Large intestine (tissue), 3 donors: ENCODE measurements around the gene BRI3BP. TPM values are rescaled to one million over a fixed set of nuclear protein-coding genes. Genes with fewer than 3 reads are reported as not detected.
A peak's percentile ranks its signal among the peaks of the same experiment; 100 is the strongest.
"Not testable (repeated sequence)": the region's sequence is repeated elsewhere in the genome, so short reads cannot be mapped to it uniquely, and the experiment has no call there.

Source experiments
- DNase-seq, 2 donors: peaks; one replicate each; pipeline versions ENCODE4 v3.0.0 to v3.0.0-alpha.2; 2013
- H3K27ac ChIP-seq: one replicate; pipeline ENCODE4 v1.5.1; 2013; ENCODE audit warnings: low read length
- H3K27me3 ChIP-seq: 2 replicates; pipeline ENCODE4 v1.6.1; 2013; ENCODE audit warnings: low read length; ENCODE audit not compliant: control insufficient read depth, insufficient read depth
- H3K36me3 ChIP-seq: 2 replicates; pipeline ENCODE4 v1.6.1; 2013; ENCODE audit warnings: low read length; ENCODE audit not compliant: control insufficient read depth, insufficient read depth
- H3K4me1 ChIP-seq: one replicate; pipeline ENCODE4 v1.6.1; 2013; ENCODE audit warnings: low read length; ENCODE audit not compliant: control insufficient read depth, insufficient read depth
- H3K4me3 ChIP-seq: one replicate; pipeline ENCODE4 v1.5.1; 2013; ENCODE audit warnings: low read length
- H3K9me3 ChIP-seq: one replicate; pipeline ENCODE4 v1.6.1; 2013; ENCODE audit warnings: mild to moderate bottlenecking, low read depth, low read length, moderate library complexity; ENCODE audit not compliant: control insufficient read depth
- WGBS: methylation state at CpG from one replicate; pipeline ENCODE4 v1.1.5; 2013; ENCODE audit warnings: low lambda C conversion rate; ENCODE audit not compliant: insufficient coverage; 5-methylcytosine and 5-hydroxymethylcytosine counted together
- polyA plus RNA-seq: library from polyadenylated mRNA; unstranded; fragments of 120-200 nt; gene quantifications from one replicate; pipeline ENCODE4 v1.2.1, GENCODE V29; 2013

The BRI3BP gene
- polyA plus RNA-seq, 1 donor: 29.1 TPM

- WGBS: 80% methylated on average over 1 of the region's 6 CpGs
- Histone ChIP-seq H3K9me3 (no peaks in the 10 kb centered on the region), H3K27me3 (no peaks in the 10 kb centered on the region), H3K4me1 (no peaks in the 10 kb centered on the region), H3K36me3 (no peaks in the 10 kb centered on the region), H3K27ac (no peak overlapping the region), H3K4me3 (no peak overlapping the region)
- DNase-seq: no peak
Measured at GRCh38 chr12:125038976-125039625, 45.7 kb downstream of the BRI3BP start.

GRCh38 chr12:125049093-125049458 is 55.6 kb downstream of the BRI3BP start:
- H3K27ac ChIP-seq: no peak overlapping the region
- no peaks in the 10 kb centered on the region for H3K27me3 ChIP-seq
- H3K4me3 ChIP-seq: peak overlapping the region; percentile 54
- no peaks in the 10 kb centered on the region for H3K4me1 ChIP-seq
- WGBS: no CpG with 5 or more reads among the region's 15 CpGs
- H3K36me3 ChIP-seq: no peaks in the 10 kb centered on the region
- DNase-seq: no peak
- H3K9me3 ChIP-seq: no peaks in the 10 kb centered on the region

GRCh38 chr12:125050446-125050845 is 57.0 kb downstream of the BRI3BP start:
- DNase-seq: no peak

DNA sequence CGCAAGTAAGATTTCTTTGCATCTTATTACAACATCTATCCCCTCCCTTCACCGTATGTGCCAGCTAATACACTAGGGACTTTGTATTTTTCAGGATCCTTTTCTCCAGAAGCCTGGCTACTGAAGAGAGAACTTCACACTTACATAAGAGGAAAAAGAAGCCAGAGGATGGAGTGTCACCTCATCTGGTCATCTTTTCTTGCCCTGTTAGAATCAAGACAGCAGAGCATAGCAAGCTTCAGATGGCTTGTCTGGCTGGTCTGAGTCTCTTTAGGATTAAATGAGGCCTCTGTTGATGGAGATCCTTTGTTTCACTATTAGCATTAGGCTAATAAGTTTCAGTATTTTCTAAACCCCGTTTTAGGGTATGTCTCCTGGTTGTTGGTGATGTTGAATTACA is 57.4 kb downstream of the BRI3BP start:
- H3K9me3 ChIP-seq: no peaks in the 10 kb centered on the region
- no peak overlapping the region for H3K4me3 ChIP-seq
- H3K36me3 ChIP-seq: no peaks in the 10 kb centered on the region
- no peak for DNase-seq
- H3K4me1 ChIP-seq: no peaks in the 10 kb centered on the region
- WGBS: no CpG with 5 or more reads among the region's 3 CpGs
- no peak overlapping the region for H3K27ac ChIP-seq
- no peaks in the 10 kb centered on the region for H3K27me3 ChIP-seq

More at GRCh38 chr12:125050446-125050845, 57.0 kb downstream of the BRI3BP start:
- Histone ChIP-seq H3K4me3 (no peak overlapping the region), H3K27ac (no peak overlapping the region), H3K36me3 (no peaks in the 10 kb centered on the region), H3K4me1 (no peaks in the 10 kb centered on the region), H3K9me3 (no peaks in the 10 kb centered on the region), H3K27me3 (no peaks in the 10 kb centered on the region)
- no CpG with 5 or more reads among the region's 10 CpGs for WGBS

DNA sequence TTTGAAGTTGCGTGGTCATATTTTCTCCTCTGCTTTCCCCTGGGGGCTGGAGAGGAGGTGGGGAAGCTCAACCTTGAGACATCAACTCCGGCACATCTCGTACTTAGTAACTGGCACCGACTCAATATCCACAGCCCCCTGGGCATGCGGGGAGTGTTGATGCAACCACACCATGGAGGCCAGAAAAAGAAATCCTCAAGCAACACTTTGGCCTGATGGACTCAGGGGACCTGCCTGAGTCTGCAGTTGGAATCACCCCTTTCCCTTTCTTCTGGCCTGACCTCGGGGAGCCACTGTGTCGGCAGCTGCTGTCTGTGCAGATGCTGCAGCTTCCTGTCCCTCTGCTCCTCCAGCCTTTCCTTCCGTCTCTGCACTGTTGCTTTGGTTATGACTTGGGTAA is 60.4 kb downstream of the BRI3BP start:
- Histone ChIP-seq H3K36me3 (no peaks in the 10 kb centered on the region), H3K9me3 (no peaks in the 10 kb centered on the region), H3K27me3 (peaks cover 3% of the 10 kb centered on the region), H3K4me1 (no peaks in the 10 kb centered on the region), H3K4me3 (no peak overlapping the region), H3K27ac (no peak overlapping the region)
- no CpG with 5 or more reads among the region's 8 CpGs for WGBS
- no peak for DNase-seq

GRCh38 chr12:125055591-125055990 is 62.1 kb downstream of the BRI3BP start:
- Histone ChIP-seq H3K27me3 (peaks cover 3% of the 10 kb centered on the region), H3K9me3 (no peaks in the 10 kb centered on the region), H3K4me1 (no peaks in the 10 kb centered on the region), H3K4me3 (no peak overlapping the region), H3K27ac (no peak overlapping the region), H3K36me3 (no peaks in the 10 kb centered on the region)
- no peak for DNase-seq
- no CpG with 5 or more reads among the region's 9 CpGs for WGBS

- peaks cover 3% of the 10 kb centered on the region for H3K27me3 ChIP-seq
- H3K4me3 ChIP-seq: no peak overlapping the region
- no peaks in the 10 kb centered on the region for H3K36me3 ChIP-seq
- H3K4me1 ChIP-seq: no peaks in the 10 kb centered on the region
- H3K27ac ChIP-seq: no peak overlapping the region
- H3K9me3 ChIP-seq: no peaks in the 10 kb centered on the region
- no CpG with 5 or more reads among the region's 14 CpGs for WGBS
- no peak for DNase-seq
Measured at GRCh38 chr12:125056306-125056705, 62.9 kb downstream of the BRI3BP start.

DNA sequence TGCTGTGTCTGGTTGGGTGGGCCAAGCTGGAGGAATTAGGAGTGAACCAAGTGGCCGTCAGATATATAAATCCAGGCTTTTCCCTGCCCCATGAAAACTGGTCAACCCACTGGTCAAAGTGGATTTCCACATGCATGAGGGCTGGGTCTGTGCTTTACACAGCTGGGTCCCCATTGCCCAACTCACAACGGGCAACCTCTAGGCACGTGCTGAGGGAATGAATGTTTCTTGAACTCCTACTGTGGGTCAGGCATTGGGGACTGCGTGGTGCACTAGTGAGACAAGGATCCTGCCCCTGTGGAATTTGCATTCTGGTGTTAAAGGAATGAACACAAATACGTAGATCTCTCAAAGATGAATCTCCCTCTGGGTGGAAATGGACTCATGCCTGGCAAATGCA is 64.3 kb downstream of the BRI3BP start:
- no peaks in the 10 kb centered on the region for H3K4me1 ChIP-seq
- peaks cover 3% of the 10 kb centered on the region for H3K9me3 ChIP-seq
- no CpG with 5 or more reads among the region's 5 CpGs for WGBS
- no peak overlapping the region for H3K27ac ChIP-seq
- peaks cover 3% of the 10 kb centered on the region for H3K27me3 ChIP-seq
- H3K4me3 ChIP-seq: no peak overlapping the region
- DNase-seq: no peak
- no peaks in the 10 kb centered on the region for H3K36me3 ChIP-seq

DNA sequence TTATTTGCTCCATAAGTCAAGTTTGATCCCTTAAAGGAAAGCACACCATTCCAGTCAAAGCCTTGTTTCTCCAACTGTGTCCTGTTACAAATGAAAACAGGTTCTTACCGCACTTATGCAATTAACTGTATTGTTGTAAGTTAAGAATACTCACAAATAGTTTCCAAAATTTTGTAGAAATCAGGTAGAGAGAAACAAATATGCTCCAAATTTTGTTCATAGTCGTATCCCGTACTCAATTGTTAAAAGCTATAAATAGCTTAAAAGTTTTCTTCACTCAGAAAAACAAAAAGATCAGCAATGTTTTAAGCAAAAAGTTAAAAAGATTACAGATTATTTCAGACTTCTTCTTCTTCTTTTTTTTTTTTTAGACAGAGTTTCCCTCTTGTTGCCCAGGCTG is 67.8 kb downstream of the BRI3BP start:
- WGBS: 100% methylated on average over 2 of the region's 3 CpGs
- Histone ChIP-seq H3K27me3 (peaks cover 3% of the 10 kb centered on the region), H3K9me3 (peaks cover 3% of the 10 kb centered on the region), H3K4me3 (no peak overlapping the region), H3K27ac (no peak overlapping the region), H3K36me3 (no peaks in the 10 kb centered on the region), H3K4me1 (peaks cover 6% of the 10 kb centered on the region)
- DNase-seq: no peak

DNA sequence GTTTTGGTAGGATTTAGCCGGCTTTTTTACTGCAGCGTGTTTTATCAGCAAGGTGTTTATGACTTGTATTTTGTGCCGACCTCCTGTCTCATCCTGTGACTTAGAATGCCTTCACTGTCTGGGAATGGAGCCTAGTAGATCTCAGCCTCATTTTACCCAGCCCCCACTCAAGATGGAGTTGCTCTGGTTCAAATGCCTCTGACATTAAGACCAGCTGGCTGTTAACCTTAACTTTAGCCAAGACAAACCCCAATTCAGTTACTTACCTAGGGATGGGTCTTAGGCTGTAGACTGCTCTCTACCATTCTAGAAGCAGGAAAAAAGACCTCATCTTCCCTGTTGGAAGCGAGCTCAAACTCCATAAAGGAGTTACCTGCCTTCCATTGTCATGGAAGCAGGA is 70.1 kb downstream of the BRI3BP start:
- WGBS: no CpG with 5 or more reads among the region's 4 CpGs
- H3K27ac ChIP-seq, H3K9me3 ChIP-seq, DNase-seq, H3K4me1 ChIP-seq, H3K36me3 ChIP-seq, H3K27me3 ChIP-seq, H3K4me3 ChIP-seq: not testable (repeated sequence)

- WGBS: 40% methylated on average over 1 of the region's 5 CpGs
- Histone ChIP-seq H3K27ac (no peak overlapping the region), H3K4me1 (peaks cover 7% of the 10 kb centered on the region), H3K27me3 (no peaks in the 10 kb centered on the region), H3K9me3 (peaks cover 3% of the 10 kb centered on the region), H3K36me3 (peaks cover 2% of the 10 kb centered on the region), H3K4me3 (peak overlapping the region; percentile 64)
- no peak for DNase-seq
Measured at GRCh38 chr12:125064492-125064891, 71.0 kb downstream of the BRI3BP start.
